GM12878 (cell line): ENCODE measurements around the gene OSBPL10.
"Not testable (repeated sequence)": the region's sequence is repeated elsewhere in the genome, so short reads cannot be mapped to it uniquely, and the experiment has no call there.

Experiments
- CTCF ChIP-seq, 3 experiments: IDR thresholded peaks in 2 of 3; conservative IDR thresholded peaks in 1 of 3; 2 replicates each; pipeline ENCODE4 v1.5.1; 2011; ENCODE audit warnings: low read depth in 3 of 3, low read length in 3 of 3, mild to moderate bottlenecking in 3 of 3, control low read depth in 2 of 3, moderate library complexity in 2 of 3, inconsistent platforms in 1 of 3, mixed read lengths in 1 of 3; ENCODE audit not compliant: control insufficient read depth in 2 of 3, insufficient read depth in 1 of 3; ENCODE audit errors: extremely low read depth in 1 of 3
- MYC ChIP-seq: IDR thresholded peaks from 2 replicates; pipeline ENCODE4 v1.6.1; 2011; ENCODE audit warnings: mild to moderate bottlenecking, low read length, moderate library complexity, inconsistent platforms; ENCODE audit not compliant: insufficient read depth, insufficient replicate concordance, insufficient read length, severe bottlenecking
- NR2F1 ChIP-seq: fragments of 450-650 bp; conservative IDR thresholded peaks from 2 replicates; pipeline ENCODE4 v1.6.1; 2017; ENCODE audit warnings: mild to moderate bottlenecking
- POLR2AphosphoS5 ChIP-seq: IDR thresholded peaks from 2 replicates; pipeline ENCODE4 v1.6.1; 2011; ENCODE audit warnings: mild to moderate bottlenecking, low read length, inconsistent platforms
- SREBF1 ChIP-seq: IDR thresholded peaks from 2 replicates; pipeline ENCODE4 v1.6.1; 2012; ENCODE audit warnings: mild to moderate bottlenecking, low read length
- ZNF24 ChIP-seq: fragments of 450-650 bp; IDR thresholded peaks from 2 replicates; pipeline ENCODE4 v1.6.1; 2017; ENCODE audit warnings: antibody characterized with exemption, mild to moderate bottlenecking

- not testable (repeated sequence) for TF ChIP-seq NR2F1; SREBF1; CTCF (IDR thresholded peaks at IDR 0.05 in 2 of 3, conservative IDR thresholded peaks at IDR 0.05 in 1 of 3; ENCODE audit: control insufficient read depth in 2 of 3, extremely low read depth in 1 of 3, insufficient read depth in 1 of 3, low read depth in 3 of 3, low read length in 3 of 3); ZNF24; POLR2AphosphoS5; MYC
Measured at GRCh38 chr3:31995026-31995425, 14.0 kb upstream of the OSBPL10 start.
